Activated naive CD4-positive, alpha-beta T cell treated with anti-CD3 and anti-CD28 coated beads, Interleukin-2, amount 10 ng/mL, durations not matched to agents 7 days and 5 days (primary cell): ENCODE measurements around the gene MYO19.

Experiments used
- CTCF ChIA-PET: fragments of 350-600 bp; sonication (Branson Sonifier 250); formaldehyde crosslinking; loops from one replicate; lab custom pipeline; 2021; ENCODE audit warnings: antibody characterized with exemption; lab: Charles Lee
- DNase-seq: peaks from one replicate; pipeline ENCODE4 v3.0.0-alpha.2; 2020
- H3K27ac Mint-ChIP-seq: one replicate; pipeline ENCODE4 v1.8.0; 2021; ENCODE audit warnings: mild to moderate bottlenecking, moderate library complexity, mixed read lengths
- H3K27me3 Mint-ChIP-seq: one replicate; pipeline ENCODE4 v1.8.0; 2021; ENCODE audit warnings: mild to moderate bottlenecking, mixed read lengths
- H3K36me3 Mint-ChIP-seq: one replicate; pipeline ENCODE4 v1.8.0; 2021; ENCODE audit warnings: mixed read lengths
- H3K4me1 Mint-ChIP-seq: one replicate; pipeline ENCODE4 v1.8.0; 2021; ENCODE audit warnings: mixed read lengths
- H3K4me3 Mint-ChIP-seq: one replicate; pipeline ENCODE4 v1.8.0; 2021; ENCODE audit warnings: mild to moderate bottlenecking, moderate library complexity, mixed read lengths
- H3K9me3 Mint-ChIP-seq: one replicate; pipeline ENCODE4 v1.8.0; 2021; ENCODE audit warnings: mixed read lengths

MYO19 gene

DNA sequence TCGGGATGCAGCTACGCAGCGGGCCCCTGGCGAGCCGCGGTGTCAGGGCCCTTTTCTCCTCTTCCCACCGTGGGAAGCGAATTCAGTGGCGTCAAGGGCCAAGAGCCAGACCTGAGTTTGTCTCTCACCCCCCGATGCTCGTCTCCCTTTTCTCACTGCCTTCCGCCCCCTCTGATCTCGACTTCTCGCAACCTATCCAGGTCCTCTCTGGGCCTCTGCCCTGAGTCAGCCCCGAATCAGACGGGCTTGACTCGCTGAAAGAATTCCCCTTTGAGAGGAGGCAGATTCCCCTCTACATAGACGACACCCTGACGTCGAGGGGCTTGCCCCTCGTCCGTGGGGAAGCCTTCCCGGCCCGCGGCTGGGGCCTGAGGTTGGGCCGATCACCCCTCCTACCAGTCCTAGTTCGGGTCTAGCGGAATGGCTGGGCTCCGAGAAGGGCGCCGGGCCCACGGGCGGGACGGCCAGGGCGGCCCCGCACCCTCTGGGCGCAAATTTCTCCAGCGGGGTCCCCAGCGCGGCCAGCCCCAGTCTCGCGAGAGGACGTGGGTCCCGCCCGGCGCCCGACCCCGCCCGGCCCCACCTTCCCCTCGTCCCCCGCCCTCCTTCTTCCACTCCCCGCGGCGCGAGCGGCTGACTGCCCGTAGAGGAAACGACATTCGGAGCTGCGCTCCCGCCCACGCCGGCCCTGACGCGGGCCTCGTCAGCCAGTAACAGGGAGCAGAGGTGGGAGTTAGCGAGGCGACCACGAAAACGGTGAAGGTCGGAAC, 9.8 kb upstream of the MYO19 start, which contains the start of gene GGNBP2:
TSS of gene GGNBP2 (plus strand) at position 613 of the 770 bp plus-strand sequence. CDS start 806 bp downstream, outside the sequence.
- H3K27ac Mint-ChIP-seq: peak within 1 kb of the TSS; percentile 99

GRCh38 chr17:36544044-36544306, 9.3 kb upstream of the MYO19 start:
- Mint-ChIP-seq H3K9me3 (no peaks in the 10 kb centered on the region), H3K27ac (peak overlapping the region; percentile 99), H3K36me3 (peaks cover 31% of the 10 kb centered on the region), H3K4me3 (peak overlapping the region; percentile 82), H3K4me1 (peaks cover 37% of the 10 kb centered on the region), H3K27me3 (no peaks in the 10 kb centered on the region)
- DNase-seq: peak; percentile 46
- CTCF ChIA-PET: interaction anchor here (1.3 kb wide), 2 partner anchors 10 to 57 kb away, joined by 5 to 6 read pairs; partner anchors contain the start of genes MRM1, MYO19 and PIGW

More for the DNA sequence above, 9.8 kb upstream of the MYO19 start, which contains the start of gene GGNBP2:
- Mint-ChIP-seq H3K9me3 (no peaks in the 10 kb centered on the region), H3K4me1 (peaks cover 39% of the 10 kb centered on the region), H3K4me3 (peak within 1 kb of the TSS; percentile 82), H3K27me3 (no peaks in the 10 kb centered on the region), H3K36me3 (peaks cover 31% of the 10 kb centered on the region)
- DNase-seq: peak; percentile 96
- CTCF ChIA-PET: interaction anchor here (1.3 kb wide), 2 partner anchors 10 to 57 kb away, joined by 5 to 6 read pairs; partner anchors contain the start of genes MRM1, MYO19 and PIGW

GRCh38 chr17:36542755-36543154, 8.1 kb upstream of the MYO19 start:
- Mint-ChIP-seq H3K4me1 (peaks cover 29% of the 10 kb centered on the region), H3K4me3 (no peak overlapping the region), H3K27me3 (no peaks in the 10 kb centered on the region), H3K9me3 (no peaks in the 10 kb centered on the region), H3K36me3 (peaks cover 27% of the 10 kb centered on the region), H3K27ac (peak overlapping the region; percentile 14)
- CTCF ChIA-PET: no interaction called here
- no peak for DNase-seq

- DNase-seq: no peak
- Mint-ChIP-seq H3K9me3 (no peaks in the 10 kb centered on the region), H3K27me3 (no peaks in the 10 kb centered on the region), H3K36me3 (peaks cover 21% of the 10 kb centered on the region), H3K4me3 (no peak overlapping the region), H3K27ac (no peak overlapping the region), H3K4me1 (peaks cover 37% of the 10 kb centered on the region)
- CTCF ChIA-PET: no interaction called here
Observed at GRCh38 chr17:36540696-36541095, 6.0 kb upstream of the MYO19 start.

GRCh38 chr17:36535669-36536081, 1.0 kb upstream of the MYO19 start:
- Mint-ChIP-seq H3K36me3 (peaks cover 35% of the 10 kb centered on the region), H3K27me3 (no peaks in the 10 kb centered on the region), H3K4me1 (peaks cover 41% of the 10 kb centered on the region), H3K27ac (peak overlapping the region; percentile 98), H3K4me3 (peak overlapping the region; percentile 97), H3K9me3 (no peaks in the 10 kb centered on the region)
- CTCF ChIA-PET: interaction anchor here (0.6 to 0.7 kb wide), 2 partner anchors 59 to 84 kb away, joined by 3 to 4 read pairs; no protein-coding TSS in a partner anchor
- no peak for DNase-seq

- peak overlapping the region; percentile 97 for H3K4me3 Mint-ChIP-seq
- H3K27ac Mint-ChIP-seq: peak overlapping the region; percentile 98
- H3K4me1 Mint-ChIP-seq: peaks cover 47% of the 10 kb centered on the region
- peak; percentile 62 for DNase-seq
- H3K9me3 Mint-ChIP-seq: no peaks in the 10 kb centered on the region
- CTCF ChIA-PET: interaction anchor here (0.8 to 1.7 kb wide), 5 partner anchors 10 to 68 kb away, joined by 3 to 5 read pairs (median 4); partner anchors contain the start of gene MRM1
- no peaks in the 10 kb centered on the region for H3K27me3 Mint-ChIP-seq
- peaks cover 40% of the 10 kb centered on the region for H3K36me3 Mint-ChIP-seq
Observed at GRCh38 chr17:36533935-36534839, 481 bp downstream of the MYO19 start.

- Mint-ChIP-seq H3K36me3 (peaks cover 39% of the 10 kb centered on the region), H3K9me3 (no peaks in the 10 kb centered on the region), H3K4me1 (peaks cover 45% of the 10 kb centered on the region), H3K27ac (no peak overlapping the region), H3K27me3 (no peaks in the 10 kb centered on the region), H3K4me3 (peak overlapping the region; percentile 27)
- DNase-seq: no peak
- CTCF ChIA-PET: no interaction called here
Observed at GRCh38 chr17:36532435-36532975, 2.2 kb downstream of the MYO19 start.

- Mint-ChIP-seq H3K4me1 (peaks cover 50% of the 10 kb centered on the region), H3K27ac (peak overlapping the region; percentile 37), H3K36me3 (peaks cover 51% of the 10 kb centered on the region), H3K9me3 (no peaks in the 10 kb centered on the region), H3K27me3 (no peaks in the 10 kb centered on the region), H3K4me3 (no peak overlapping the region)
- CTCF ChIA-PET: no interaction called here
- DNase-seq: no peak
Observed at GRCh38 chr17:36529121-36529520, 5.5 kb downstream of the MYO19 start.

DNA sequence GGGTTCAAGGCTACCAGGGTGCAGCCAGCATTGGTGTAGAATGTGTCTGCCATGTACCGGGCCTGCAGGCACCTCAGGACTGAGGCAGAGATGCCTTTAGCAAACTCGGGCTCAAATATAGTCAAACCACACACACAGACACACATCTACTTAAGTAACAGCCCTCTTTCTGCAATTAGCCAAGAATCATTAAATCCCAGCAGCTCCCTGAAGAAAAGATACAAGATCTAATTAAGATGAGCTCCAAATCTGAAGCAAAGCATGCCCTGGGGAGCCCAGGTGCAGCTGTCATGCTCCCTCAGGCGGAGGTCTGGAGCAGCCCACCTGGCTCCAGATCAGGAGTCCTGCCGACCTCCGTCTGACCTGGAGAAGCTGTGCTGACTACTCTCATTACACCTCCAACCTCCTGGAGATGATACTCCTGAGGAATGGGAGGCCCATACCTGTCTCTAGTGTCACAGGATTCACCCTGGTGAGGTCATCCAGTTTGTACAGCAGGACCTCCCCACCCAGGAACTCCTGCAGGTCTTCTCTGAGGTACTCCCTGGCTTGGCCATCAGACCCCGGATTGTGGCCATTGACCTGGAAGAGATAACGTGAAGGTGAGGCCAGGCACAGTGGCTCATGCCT, 6.9 kb downstream of the MYO19 start:
- no peaks in the 10 kb centered on the region for H3K9me3 Mint-ChIP-seq
- CTCF ChIA-PET: no interaction called here
- no peaks in the 10 kb centered on the region for H3K27me3 Mint-ChIP-seq
- no peak for DNase-seq
- H3K27ac Mint-ChIP-seq: peak overlapping the region; percentile 19
- H3K36me3 Mint-ChIP-seq: peaks cover 45% of the 10 kb centered on the region
- H3K4me1 Mint-ChIP-seq: peaks cover 38% of the 10 kb centered on the region
- H3K4me3 Mint-ChIP-seq: no peak overlapping the region

- Mint-ChIP-seq H3K36me3 (peaks cover 41% of the 10 kb centered on the region), H3K27me3 (no peaks in the 10 kb centered on the region), H3K9me3 (no peaks in the 10 kb centered on the region), H3K27ac (no peak overlapping the region), H3K4me1 (peaks cover 30% of the 10 kb centered on the region), H3K4me3 (no peak overlapping the region)
- CTCF ChIA-PET: no interaction called here
- no peak for DNase-seq
Observed at GRCh38 chr17:36525888-36526287, 8.8 kb downstream of the MYO19 start.

GRCh38 chr17:36525113-36525512, 9.6 kb downstream of the MYO19 start:
- H3K36me3 Mint-ChIP-seq: peaks cover 48% of the 10 kb centered on the region
- H3K4me3 Mint-ChIP-seq: no peak overlapping the region
- CTCF ChIA-PET: no interaction called here
- H3K27ac Mint-ChIP-seq: no peak overlapping the region
- H3K27me3 Mint-ChIP-seq: no peaks in the 10 kb centered on the region
- no peak for DNase-seq
- H3K4me1 Mint-ChIP-seq: peaks cover 30% of the 10 kb centered on the region
- no peaks in the 10 kb centered on the region for H3K9me3 Mint-ChIP-seq

DNA sequence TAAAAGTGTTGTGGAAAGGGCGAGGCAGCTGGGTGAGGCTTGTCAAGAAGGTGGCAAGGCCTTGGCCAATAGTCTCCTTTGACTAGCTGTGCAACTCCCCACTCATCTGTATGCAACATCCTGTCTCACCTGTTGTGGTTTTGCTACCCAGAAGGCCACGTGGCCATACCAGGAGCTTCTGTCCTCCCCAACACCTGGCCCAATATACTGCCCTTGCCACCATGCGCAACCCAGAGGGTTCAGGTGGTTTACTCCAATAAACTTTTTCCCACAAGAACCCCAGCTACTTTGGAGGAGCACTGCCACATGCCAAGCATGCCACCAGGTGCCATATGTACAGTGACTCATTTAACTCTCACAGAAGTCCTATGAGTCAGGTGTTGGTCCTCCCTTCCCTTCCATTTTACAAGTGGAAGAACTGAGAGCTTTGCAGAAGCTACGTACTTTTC, 10.2 kb downstream of the MYO19 start:
- Mint-ChIP-seq H3K4me1 (peaks cover 26% of the 10 kb centered on the region), H3K27me3 (no peaks in the 10 kb centered on the region), H3K36me3 (peaks cover 48% of the 10 kb centered on the region), H3K9me3 (no peaks in the 10 kb centered on the region), H3K27ac (peak overlapping the region; percentile 52), H3K4me3 (no peak overlapping the region)
- CTCF ChIA-PET: no interaction called here
- DNase-seq: no peak

GRCh38 chr17:36523113-36523512, 11.6 kb downstream of the MYO19 start:
- peaks cover 50% of the 10 kb centered on the region for H3K36me3 Mint-ChIP-seq
- CTCF ChIA-PET: no interaction called here

More at GRCh38 chr17:36523113-36523512, 11.6 kb downstream of the MYO19 start:
- no peak for DNase-seq
- H3K9me3 Mint-ChIP-seq: no peaks in the 10 kb centered on the region
- peaks cover 21% of the 10 kb centered on the region for H3K4me1 Mint-ChIP-seq
- H3K27ac Mint-ChIP-seq: no peak overlapping the region
- H3K27me3 Mint-ChIP-seq: no peaks in the 10 kb centered on the region
- no peak overlapping the region for H3K4me3 Mint-ChIP-seq
